ENCODE data around the gene SLC2A13.

DNA sequence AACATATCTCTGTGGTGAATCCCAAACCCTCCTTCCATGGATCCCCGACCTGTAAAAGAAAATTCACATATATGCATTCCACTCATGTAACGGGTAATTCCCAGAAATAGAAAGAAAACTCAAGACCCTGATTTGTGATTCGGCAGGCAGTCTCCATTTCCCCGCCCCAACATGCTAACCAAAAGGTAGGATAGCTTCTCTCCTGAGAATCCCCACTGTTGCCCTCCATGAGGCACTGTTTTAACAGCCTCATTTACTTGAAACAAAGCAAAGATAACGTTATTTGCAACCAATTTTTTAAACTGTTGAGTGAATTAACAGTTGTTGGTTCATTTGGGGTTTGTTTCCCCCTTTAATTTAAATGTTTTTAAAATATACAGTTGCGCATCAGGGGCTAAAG is 774 bp upstream of the SLC2A13 start:
- TF ChIP-seq, protein P1, sequence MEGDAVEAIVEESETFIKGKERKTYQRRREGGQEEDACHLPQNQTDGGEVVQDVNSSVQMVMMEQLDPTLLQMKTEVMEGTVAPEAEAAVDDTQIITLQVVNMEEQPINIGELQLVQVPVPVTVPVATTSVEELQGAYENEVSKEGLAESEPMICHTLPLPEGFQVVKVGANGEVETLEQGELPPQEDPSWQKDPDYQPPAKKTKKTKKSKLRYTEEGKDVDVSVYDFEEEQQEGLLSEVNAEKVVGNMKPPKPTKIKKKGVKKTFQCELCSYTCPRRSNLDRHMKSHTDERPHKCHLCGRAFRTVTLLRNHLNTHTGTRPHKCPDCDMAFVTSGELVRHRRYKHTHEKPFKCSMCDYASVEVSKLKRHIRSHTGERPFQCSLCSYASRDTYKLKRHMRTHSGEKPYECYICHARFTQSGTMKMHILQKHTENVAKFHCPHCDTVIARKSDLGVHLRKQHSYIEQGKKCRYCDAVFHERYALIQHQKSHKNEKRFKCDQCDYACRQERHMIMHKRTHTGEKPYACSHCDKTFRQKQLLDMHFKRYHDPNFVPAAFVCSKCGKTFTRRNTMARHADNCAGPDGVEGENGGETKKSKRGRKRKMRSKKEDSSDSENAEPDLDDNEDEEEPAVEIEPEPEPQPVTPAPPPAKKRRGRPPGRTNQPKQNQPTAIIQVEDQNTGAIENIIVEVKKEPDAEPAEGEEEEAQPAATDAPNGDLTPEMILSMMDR (IDR thresholded peaks at IDR 0.05): no peak
- TF ChIP-seq POLR2A (IDR thresholded peaks at IDR 0.05): no peak
